ACHN (cell line): ENCODE data around the gene AQP10.
"Not testable (repeated sequence)": the region's sequence is repeated elsewhere in the genome, so short reads cannot be mapped to it uniquely, and the experiment has no call there.

Experiments
- DNase-seq: peaks from one replicate; pipeline ENCODE4 v3.0.0-alpha.2; 2015
- in situ Hi-C: cut with HindIII; loops from 2 replicates; pipeline ENCODE4 v1.10.0; 2017; ENCODE audit warnings: low sequenced_read_pairs, low pct_ligation_motif_present, low pct_unique_long_range_greater_than_20kb

The AQP10 gene

GRCh38 chr1:154318386-154318785, 2.5 kb upstream of the AQP10 start:
- in situ Hi-C loops = no loop called here
- DNase-seq = no peak

- DNase-seq, in situ Hi-C loops: not testable (repeated sequence)
Observed at GRCh38 chr1:154321609-154321934, 679 bp downstream of the AQP10 start.

GRCh38 chr1:154323493-154323892, 2.6 kb downstream of the AQP10 start:
- DNase-seq = no peak
- in situ Hi-C loops = no loop called here

GRCh38 chr1:154324241-154324640, 3.3 kb downstream of the AQP10 start:
- DNase-seq = no peak
- in situ Hi-C loops = no loop called here

GRCh38 chr1:154324669-154325582, 4.0 kb downstream of the AQP10 start, which contains the start of gene ATP8B2:
TSS of gene ATP8B2 (plus strand) at chr1:154325525. CDS start at chr1:154328142, 2,617 bp downstream.
- in situ Hi-C loops = no loop called here
- peak; percentile 82 for DNase-seq

- in situ Hi-C loops = no loop called here
- peak; percentile 92 for DNase-seq
Observed at GRCh38 chr1:154325583-154326545, 5.0 kb downstream of the AQP10 start.

- DNase-seq = no peak
- in situ Hi-C loops = no loop called here
Observed at GRCh38 chr1:154326546-154327465, 5.9 kb downstream of the AQP10 start.

- DNase-seq = no peak
- in situ Hi-C loops = no loop called here
Observed at GRCh38 chr1:154327466-154328317, 6.8 kb downstream of the AQP10 start.

GRCh38 chr1:154328318-154329151, 7.6 kb downstream of the AQP10 start:
- in situ Hi-C loops = no loop called here
- peak; percentile 79 for DNase-seq

GRCh38 chr1:154329152-154329521, 8.2 kb downstream of the AQP10 start:
- in situ Hi-C loops = no loop called here
- no peak for DNase-seq

GRCh38 chr1:154329551-154330131, 8.7 kb downstream of the AQP10 start:
- DNase-seq = no peak
- in situ Hi-C loops = no loop called here

- DNase-seq = no peak
- in situ Hi-C loops = no loop called here
Observed at GRCh38 chr1:154330669-154331068, 9.8 kb downstream of the AQP10 start.

GRCh38 chr1:154334079-154335024, 13.5 kb downstream of the AQP10 start:
- in situ Hi-C loops = no loop called here
- DNase-seq = no peak

GRCh38 chr1:154335025-154335714, 14.3 kb downstream of the AQP10 start:
- peak; percentile 78 for DNase-seq
- in situ Hi-C loops = no loop called here
